NCI-H748 (cell line): ENCODE measurements around the gene TMEM203.

Source experiments
- DNase-seq: peaks from one replicate; lab custom pipeline; 2025; ENCODE audit not compliant: unreplicated experiment; lab: John Stamatoyannopoulos, UW

The TMEM203 gene

DNA sequence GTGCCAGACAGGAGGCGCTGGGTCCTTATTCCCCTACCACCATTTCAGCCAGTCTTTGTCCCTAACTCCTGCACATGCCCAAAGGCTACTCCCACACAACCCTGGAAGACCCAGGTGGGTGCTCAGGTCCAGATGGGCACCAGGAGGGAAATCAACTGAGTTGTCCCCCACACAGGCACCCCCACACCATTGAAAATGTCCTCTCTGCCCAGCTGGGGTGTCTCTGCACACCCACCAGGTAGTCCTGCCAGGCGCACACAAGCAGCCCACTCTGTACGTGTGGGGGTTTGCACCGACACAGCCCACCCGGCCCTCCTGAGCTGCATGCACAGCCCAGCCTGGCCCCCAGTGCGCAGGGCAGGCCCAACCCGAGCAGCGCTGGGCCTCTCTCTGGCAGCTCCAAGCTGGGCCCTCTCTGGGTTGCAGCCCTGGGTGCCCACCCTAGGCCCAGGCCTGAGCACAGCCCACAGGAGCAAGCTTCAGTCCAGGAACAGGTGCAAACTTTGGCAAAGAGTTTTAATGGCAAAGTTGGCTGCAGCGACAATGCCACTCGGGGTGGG, 14.4 kb upstream of the TMEM203 start:
- DNase-seq, result no peak

DNA sequence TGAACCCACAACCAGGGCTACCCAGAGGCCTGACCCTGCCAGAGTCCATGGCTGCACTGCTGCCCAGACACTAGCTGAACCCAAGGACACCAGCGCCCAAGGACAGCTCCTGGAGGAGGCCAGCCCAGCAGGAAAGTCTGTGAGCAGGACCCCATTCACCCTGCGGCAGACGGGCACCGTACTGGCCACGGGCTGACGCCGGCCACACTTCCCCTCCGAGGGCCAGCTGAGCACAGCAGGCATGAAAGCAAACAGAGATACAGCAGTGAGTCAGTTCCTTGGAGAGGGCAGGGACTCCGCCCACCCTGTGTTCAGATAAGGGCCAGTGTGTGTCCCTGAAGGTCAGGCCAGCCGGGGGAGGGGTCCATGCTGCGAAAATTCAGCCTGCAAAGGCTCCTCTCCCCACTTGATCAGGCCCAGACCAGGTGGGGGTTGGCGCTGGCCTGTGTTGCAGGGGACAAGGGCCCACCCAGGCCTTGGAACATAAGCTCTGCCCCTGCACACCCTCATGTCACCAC, 13.4 kb upstream of the TMEM203 start:
- DNase-seq, result no peak

GRCh38 chr9:137218212-137218753, 12.8 kb upstream of the TMEM203 start:
- no peak for DNase-seq

DNA sequence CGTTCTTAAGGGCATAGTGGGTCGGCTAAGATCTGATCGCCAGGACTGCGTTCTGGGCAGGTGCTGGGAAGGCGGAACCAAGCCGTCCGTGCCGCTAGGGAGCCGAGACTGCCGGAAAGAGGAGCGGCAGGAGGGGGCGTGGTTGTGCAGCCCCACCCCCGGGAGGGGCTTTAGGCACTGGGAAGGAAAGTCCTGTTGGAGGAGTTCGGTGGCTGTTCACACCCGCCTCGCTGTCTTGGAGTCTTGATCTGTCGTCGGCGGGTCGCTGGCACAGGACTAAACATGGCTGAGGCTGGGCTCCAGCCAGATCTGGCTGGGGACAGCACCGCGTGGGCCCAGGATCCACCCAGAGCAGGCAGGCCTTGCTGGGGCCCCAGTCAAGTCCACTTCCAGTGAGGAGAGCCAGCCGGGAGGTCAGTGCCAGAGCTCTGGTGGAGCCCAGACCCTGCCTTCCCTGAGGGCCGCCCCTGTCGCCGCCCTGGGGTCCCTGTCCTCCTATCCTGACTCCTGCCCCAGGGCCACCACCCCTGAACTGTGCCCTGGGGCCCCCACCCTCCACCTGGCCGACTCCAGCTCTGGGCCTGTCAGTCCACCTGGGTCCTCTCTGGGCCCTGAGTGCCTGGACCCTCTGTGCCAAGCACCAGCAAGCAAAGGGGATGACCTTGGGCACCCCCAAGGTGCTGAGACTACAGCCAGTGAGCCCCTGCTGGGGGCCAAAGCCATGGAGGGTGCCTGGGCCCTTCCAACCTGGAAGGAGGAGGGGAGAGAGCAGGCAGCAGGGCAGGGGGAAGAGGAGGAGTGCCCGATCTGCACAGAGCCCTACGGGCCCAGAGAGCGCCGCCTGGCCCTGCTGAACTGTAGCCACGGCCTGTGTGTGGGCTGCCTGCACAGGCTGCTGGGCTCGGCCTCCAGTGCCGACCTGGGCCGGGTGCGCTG, 12.1 kb upstream of the TMEM203 start:
- peak; percentile 45 for DNase-seq

GRCh38 chr9:137216188-137216965, 10.9 kb upstream of the TMEM203 start:
- DNase-seq, result no peak

GRCh38 chr9:137215196-137215986, 9.9 kb upstream of the TMEM203 start:
- DNase-seq, result no peak

DNA sequence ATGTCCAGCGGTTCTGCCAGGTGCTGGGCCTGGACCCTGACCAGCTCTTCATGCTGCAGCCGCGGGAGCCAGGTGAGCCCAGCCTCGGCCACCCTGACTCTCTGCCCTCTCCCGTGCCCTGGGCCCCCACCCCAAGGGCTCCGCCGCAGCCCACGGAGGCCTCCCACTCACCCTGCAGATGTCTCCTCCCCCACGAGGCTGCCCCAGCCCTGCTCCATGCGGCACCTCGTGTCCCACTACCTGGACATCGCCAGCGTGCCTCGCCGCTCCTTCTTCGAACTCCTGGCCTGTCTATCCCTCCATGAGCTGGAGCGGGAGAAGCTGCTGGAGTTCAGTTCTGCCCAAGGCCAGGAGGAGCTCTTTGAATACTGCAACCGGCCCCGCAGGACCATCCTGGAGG, 9.2 kb upstream of the TMEM203 start:
- no peak for DNase-seq

DNA sequence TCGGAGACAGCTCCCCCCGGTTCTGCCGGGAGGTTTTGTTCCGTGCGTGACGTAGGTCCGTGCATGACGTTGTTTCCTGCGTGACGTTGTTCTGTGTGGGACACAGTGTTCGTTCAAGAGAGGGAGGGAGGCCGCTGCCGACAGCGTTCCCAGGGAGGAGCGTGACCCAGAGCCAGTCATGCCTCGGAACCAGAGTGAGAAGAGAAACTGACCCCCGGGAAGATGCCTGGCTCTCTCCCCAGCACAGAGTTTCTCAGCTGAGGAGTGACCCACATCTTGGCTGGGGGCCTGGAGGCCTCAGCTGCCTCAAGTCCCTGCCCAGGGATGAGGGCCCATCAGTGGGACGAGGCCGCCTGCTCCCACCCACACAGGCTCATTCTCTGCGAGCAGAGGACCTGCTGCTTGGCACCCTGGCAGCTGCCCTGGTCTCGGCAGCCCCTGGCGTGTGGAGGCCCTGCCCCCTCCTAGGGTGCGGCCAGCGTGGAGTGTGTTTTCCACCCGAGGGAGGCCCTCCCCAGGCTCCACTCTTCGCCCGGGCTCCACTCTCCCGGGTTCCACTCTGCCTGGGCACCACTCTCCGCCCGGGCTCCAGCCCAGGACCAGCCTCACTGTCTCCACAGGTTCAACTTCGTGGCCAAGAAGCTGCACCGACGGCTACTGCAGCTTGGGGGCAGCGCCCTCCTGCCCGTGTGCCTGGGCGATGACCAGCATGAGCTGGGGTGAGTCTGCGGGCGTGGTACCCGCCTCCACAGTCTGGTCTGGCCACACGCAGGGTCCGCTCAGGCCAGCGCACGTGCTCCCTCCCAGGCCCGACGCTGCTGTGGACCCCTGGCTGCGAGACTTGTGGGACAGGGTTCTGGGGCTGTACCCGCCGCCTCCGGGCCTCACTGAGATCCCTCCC, 8.0 kb upstream of the TMEM203 start:
- DNase-seq, result no peak

- DNase-seq, result no peak
Measured at GRCh38 chr9:137212520-137212919, 7.1 kb upstream of the TMEM203 start.

DNA sequence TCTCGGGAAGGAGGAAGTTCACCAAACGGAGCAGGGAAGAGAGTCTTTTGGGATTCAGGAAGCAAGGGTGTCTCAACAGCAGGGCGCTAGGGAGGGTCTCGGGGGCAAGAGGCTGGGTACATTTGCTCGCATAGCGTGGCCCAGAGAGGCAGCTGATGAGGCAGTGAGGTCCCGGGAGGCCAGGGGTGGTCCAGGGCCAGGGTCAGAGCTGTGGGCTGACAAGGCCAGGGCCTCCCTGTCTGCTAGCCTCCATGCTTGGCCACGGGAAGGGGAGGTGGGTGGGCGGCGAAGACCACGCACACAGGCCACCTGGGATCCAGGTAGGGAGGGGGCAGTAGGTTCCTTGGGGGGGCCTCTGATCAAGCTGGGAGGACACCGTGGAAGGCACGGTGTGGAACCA, 6.1 kb upstream of the TMEM203 start:
- no peak for DNase-seq

- DNase-seq, result no peak
Measured at GRCh38 chr9:137206602-137207001, 1.2 kb upstream of the TMEM203 start.

- DNase-seq, result no peak
Measured at GRCh38 chr9:137204731-137205125, 720 bp downstream of the TMEM203 start.

GRCh38 chr9:137202966-137203365, 2.5 kb downstream of the TMEM203 start:
- DNase-seq, result no peak

DNA sequence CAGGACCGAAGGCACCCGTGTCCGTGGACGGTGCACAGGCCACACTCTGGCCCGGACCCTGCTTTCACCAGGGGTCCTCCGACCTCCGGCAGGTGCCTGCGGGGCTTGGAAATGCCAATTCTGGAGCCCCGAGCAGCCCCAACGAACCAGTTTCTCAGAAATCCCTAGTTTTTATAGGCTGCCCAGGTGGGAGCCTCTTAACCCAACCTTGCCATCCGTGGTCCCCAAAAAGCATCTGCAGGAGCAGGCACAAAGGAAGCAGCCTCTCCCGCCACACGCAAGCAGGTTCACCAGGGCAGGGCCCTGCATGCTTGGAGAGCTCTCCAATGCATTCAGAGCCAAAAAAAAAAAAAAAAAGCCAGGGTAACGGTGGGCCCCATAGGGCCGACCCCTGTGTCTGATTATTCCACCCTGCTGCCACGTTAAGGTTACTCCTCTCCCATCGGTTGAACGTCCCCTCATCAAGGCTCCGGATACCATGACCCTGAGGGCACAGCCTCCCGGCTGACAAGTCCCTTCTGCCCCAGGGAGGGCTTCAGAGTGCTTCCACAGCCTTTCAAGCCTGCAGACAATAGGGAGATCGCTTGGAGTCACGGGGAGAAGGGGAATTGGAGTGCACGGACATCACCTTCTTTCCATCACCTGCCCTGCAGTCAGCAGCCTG, 4.1 kb downstream of the TMEM203 start:
- no peak for DNase-seq

DNA sequence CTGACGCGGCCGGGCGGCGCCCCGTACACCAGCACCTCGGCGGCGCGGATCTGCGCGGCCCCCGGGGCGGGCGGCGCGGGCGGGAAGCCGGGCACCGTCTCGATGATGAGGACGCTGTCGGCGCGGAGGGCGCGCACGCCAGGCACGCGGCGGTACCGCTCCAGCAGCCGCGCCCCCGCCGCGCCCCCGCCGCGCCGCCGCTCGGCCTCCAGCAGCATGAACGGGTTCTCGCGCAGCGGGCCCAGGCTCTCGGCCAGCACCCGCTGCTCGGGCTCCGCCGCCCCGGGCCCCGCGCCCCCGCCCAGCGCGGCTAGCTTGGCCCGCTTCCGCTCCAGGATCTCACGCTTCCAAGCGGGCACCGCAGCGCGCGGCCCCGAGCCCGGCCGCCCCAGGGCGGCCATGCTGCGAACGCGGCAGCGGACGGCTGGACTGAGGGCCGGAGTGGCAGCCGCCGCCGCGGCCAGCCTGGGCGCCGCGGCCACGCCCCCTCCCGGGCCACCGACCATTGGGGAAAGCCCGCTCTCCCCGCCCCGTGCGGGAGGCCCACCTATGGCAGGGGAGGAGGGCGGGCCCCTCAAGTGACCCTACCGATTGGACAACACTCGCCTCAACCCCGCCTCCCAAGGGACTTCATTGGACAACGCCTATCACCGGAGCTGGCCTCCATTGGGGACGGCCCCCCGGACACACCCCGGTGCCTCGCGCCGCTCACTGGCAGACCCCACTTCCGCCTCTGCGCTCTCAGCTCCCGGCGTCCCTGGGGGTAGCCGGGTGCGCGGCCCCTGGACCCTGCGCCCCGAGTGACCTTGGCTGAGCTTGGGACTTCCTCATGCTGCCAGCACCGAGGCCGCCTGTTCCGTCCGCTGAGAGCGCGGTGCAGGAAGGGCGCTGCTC, 4.9 kb downstream of the TMEM203 start, which contains the start of gene TPRN:
Gene TPRN, minus strand, starts transcription at position 431 of the 894 bp plus-strand sequence. Its CDS starts 30 bp downstream, at position 401.
- DNase-seq, result peak; percentile 100

DNA sequence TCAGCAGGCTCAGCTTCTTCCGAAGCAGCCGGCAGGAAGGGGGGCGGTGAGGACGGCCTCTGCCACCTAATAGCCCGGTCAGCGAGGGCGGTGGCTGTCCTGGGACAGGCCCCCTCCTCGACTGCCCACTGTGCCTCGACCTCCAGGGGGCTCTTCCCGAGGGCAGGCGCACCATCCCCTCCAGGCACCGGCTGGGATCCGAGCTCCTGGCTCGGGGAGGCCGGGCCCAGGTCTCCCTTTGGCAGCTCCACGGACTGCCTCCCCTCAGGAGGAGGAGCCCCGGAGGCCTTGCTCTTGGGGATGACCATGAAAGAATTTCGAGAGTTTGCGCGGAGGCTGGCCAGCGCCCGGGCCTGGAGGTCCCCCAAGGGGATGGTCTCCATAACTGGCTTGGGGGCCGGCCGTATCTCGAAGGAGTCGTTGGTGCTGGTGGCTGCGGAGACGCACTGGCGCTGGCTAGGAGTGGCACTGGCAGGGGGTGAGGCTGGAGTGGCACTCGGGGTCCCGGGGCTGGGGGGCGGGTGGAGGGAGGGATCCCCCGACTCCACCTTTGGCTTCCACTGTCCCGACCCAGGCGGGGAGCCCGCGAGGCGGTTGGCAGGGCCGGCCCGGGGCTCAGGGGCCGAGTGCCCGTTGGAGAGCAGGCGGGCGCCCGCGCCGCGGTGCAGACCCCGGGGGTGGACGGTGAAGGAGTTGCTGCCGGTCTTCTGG, 5.9 kb downstream of the TMEM203 start:
- peak; percentile 47 for DNase-seq

GRCh38 chr9:137198902-137199283, 6.6 kb downstream of the TMEM203 start:
- DNase-seq, result no peak
